Epithelial cell of prostate (primary cell): ENCODE results near the gene STT3A.

ENCODE experiments used
- DNase-seq: peaks from one replicate; pipeline ENCODE4 v3.0.0-alpha.2; 2011; ENCODE audit warnings: low read depth, low spot score
- H3K27ac ChIP-seq: fragments of 450-650 bp; 2 replicates; pipeline ENCODE4 v1.5.1; 2017; ENCODE audit warnings: mild to moderate bottlenecking

STT3A gene

DNA sequence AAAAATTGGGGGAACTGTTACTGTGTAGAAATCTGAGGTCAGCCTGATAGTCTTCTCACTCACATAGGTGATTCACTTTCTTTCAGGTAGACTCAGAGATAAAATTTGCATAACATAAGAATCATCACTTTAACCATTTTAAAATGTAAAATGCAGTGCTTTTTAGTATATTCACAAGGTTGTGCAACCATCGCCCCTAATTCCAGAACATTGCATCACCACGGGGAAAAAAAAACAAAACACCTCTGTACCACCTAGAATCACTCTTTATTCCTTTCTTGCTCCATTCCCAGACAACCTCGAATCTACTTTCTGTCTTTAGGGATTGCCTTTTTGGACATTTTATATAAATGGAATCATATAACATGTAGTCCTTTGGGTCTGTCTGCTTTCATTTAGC lies 53.2 kb downstream of the STT3A start:
- DNase-seq: no peak
- no peak overlapping the region for H3K27ac ChIP-seq

DNA sequence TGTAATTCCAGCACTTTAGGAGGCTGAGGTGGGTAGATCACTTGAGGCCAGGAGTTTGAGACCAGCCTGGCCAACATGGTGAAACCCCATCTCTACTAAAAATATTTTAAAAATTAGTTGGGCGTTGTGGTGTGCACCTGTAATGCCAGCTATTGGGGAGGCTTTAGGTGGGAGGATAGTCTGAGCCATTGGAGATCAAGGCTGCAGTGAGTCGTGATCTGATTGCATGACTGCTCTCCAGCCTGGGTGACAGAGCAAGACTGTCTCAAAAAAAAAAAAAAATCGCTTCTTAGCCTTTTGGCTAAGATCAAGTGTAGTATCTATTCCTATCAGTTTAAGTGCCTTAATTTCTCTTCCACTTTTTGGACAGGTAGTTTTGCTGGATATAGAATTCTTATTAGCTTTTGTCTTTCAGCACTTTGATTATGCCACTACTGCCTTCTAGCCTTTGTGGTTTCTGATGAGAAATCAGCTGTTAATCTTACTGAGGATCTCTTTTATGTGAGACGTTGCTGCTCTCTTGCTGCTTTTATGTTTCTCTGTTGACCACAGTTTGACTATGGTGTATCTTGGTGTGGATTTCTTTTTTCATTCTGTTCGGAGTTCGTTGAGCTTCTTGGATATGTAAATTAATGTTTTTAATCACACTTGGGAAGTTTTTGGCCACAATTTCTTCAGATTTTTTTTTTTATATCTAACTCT lies 57.0 kb downstream of the STT3A start:
- no peak overlapping the region for H3K27ac ChIP-seq

DNA sequence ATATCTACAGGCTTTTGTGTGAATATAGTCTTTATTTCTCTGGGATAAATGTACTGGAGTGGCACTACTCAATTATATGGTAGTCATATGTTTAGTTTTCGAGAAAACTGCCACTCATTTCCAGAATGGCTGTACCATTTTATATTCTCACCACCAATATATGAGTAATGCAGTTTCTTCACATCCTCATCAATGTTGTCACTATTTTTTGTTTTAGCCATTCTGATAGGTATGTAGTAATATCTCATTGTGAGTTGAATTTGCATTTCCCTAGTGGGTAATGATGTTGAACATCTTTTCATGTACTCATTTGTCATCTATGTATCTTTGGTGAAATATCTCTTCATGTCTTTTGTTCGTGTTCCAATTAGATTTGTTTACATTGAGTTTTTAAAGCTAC lies 70.0 kb downstream of the STT3A start:
- DNase-seq: no peak
- H3K27ac ChIP-seq: no peak overlapping the region

More for the DNA sequence above, 57.0 kb downstream of the STT3A start:
- no peak for DNase-seq

DNA sequence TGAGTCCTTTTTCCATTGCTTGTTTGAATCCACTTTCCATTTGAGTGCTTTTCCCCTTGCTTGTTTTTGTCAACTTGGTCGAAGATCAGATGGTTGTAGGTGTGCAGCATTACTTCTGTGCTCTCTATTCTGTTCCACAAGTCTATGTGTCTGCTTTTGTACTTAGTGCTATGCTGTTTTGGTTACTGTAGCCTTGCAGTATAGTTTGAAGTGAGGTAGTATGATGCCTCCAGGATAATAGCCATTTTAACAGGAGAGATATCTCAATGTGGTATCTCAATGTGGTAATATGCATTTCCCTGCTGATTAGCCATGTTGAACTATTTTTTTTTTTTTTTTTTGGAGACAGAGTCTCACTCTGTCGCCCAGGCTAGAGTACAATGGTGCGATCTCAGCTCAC lies 71.3 kb downstream of the STT3A start:
- H3K27ac ChIP-seq: no peak overlapping the region
- DNase-seq: no peak

- no peak for DNase-seq
- H3K27ac ChIP-seq: no peak overlapping the region
These were observed 74.5 kb downstream of the STT3A start for GRCh38 chr11:125667151-125667550.

- no peak overlapping the region for H3K27ac ChIP-seq
- DNase-seq: no peak
These were observed 77.5 kb downstream of the STT3A start for GRCh38 chr11:125670172-125670571.

GRCh38 chr11:125671561-125671960 lies 78.9 kb downstream of the STT3A start:
- no peak overlapping the region for H3K27ac ChIP-seq
- no peak for DNase-seq
